Astrocyte (in vitro differentiated cells and primary cell): Measurements from ENCODE around the gene OR2T2. TPM values are rescaled to one million over a fixed set of nuclear protein-coding genes. Genes with fewer than 3 reads are reported as not detected.

Source experiments
- total RNA-seq: library from RNA; stranded (reverse); gene quantifications from 2 replicates; pipeline ENCODE4 v1.2.1, GENCODE V29; 2021

OR2T2 gene
- total RNA-seq, 1 donor from 2014 or later: not detected

Other genes starting within 250 kb of the OR2T2 start
- not detected in 2 replicates for gene OR2M3, start 248.4 kb upstream of the OR2T2 start, total RNA-seq
- not detected in 2 replicates for gene OR2M4, start 214.2 kb upstream of the OR2T2 start, total RNA-seq
- gene OR2T33, start 167.7 kb upstream of the OR2T2 start, total RNA-seq: not detected in 2 replicates
- gene OR2T12, start 142.2 kb upstream of the OR2T2 start, total RNA-seq: not detected in 2 replicates
- not detected in 2 replicates for gene OR2M7, start 121.1 kb upstream of the OR2T2 start, total RNA-seq
- gene OR14C36, start 96.9 kb upstream of the OR2T2 start, total RNA-seq: not detected in 2 replicates
- not detected in 2 replicates for gene OR2T4, start 84.0 kb upstream of the OR2T2 start, total RNA-seq
- not detected in 2 replicates for gene OR2T6, start 69.9 kb upstream of the OR2T2 start, total RNA-seq
- gene OR2T1, start 42.6 kb upstream of the OR2T2 start, total RNA-seq: not detected in 2 replicates
- gene OR2T3, start 27.7 kb downstream of the OR2T2 start, total RNA-seq: not detected in 2 replicates
- not detected in 2 replicates for gene OR2T5, start 43.0 kb downstream of the OR2T2 start, total RNA-seq
- not detected in 2 replicates for gene OR2G6, start 62.4 kb downstream of the OR2T2 start, total RNA-seq
- not detected in 2 replicates for gene OR2T29, start 117.1 kb downstream of the OR2T2 start, total RNA-seq
- gene OR2T34, start 129.1 kb downstream of the OR2T2 start, total RNA-seq: not detected in 2 replicates
- gene OR2T10, start 152.1 kb downstream of the OR2T2 start, total RNA-seq: not detected in 2 replicates
- not detected in 2 replicates for gene OR2T11, start 189.5 kb downstream of the OR2T2 start, total RNA-seq
- not detected in 2 replicates for gene OR2T35, start 199.6 kb downstream of the OR2T2 start, total RNA-seq
- gene OR2T27, start 209.9 kb downstream of the OR2T2 start, total RNA-seq: not detected in 2 replicates